Neuronal stem cell (in vitro differentiated cells): ENCODE results near the gene NFATC2IP.

Experiments used
- DNase-seq: peaks from one replicate; pipeline ENCODE4 v3.0.0-alpha.2; 2013; ENCODE audit warnings: low spot score
- H2AFZ ChIP-seq: one replicate; pipeline ENCODE4 v1.6.1; 2013; ENCODE audit warnings: mild to moderate bottlenecking, low read length, inconsistent platforms
- H2AK5ac ChIP-seq: 2 replicates; pipeline ENCODE4 v1.6.1; 2013; ENCODE audit warnings: low read depth, mild to moderate bottlenecking, inconsistent platforms, low read length, moderate library complexity, mixed read lengths
- H2BK120ac ChIP-seq: 2 replicates; pipeline ENCODE4 v1.6.1; 2013; ENCODE audit warnings: low read depth, mild to moderate bottlenecking, inconsistent platforms, low read length, moderate library complexity, mixed read lengths
- H2BK12ac ChIP-seq: one replicate; pipeline ENCODE4 v1.6.1; 2013; ENCODE audit warnings: low read length, inconsistent platforms
- H2BK15ac ChIP-seq: 2 replicates; pipeline ENCODE4 v1.6.1; 2013; ENCODE audit warnings: mild to moderate bottlenecking, low read length, inconsistent platforms, mixed read lengths
- H2BK5ac ChIP-seq: one replicate; pipeline ENCODE4 v1.6.1; 2013; ENCODE audit warnings: inconsistent platforms, mild to moderate bottlenecking, low read length, moderate library complexity
- H3K14ac ChIP-seq: one replicate; pipeline ENCODE4 v1.6.1; 2013; ENCODE audit warnings: low read length, inconsistent platforms
- H3K18ac ChIP-seq: 2 replicates; pipeline ENCODE4 v1.6.1; 2013; ENCODE audit warnings: low read length, inconsistent platforms
- H3K23ac ChIP-seq: 2 replicates; pipeline ENCODE4 v1.6.1; 2013; ENCODE audit warnings: low read depth, mild to moderate bottlenecking, mixed read lengths, low read length, inconsistent platforms; ENCODE audit not compliant: poor library complexity
- H3K27ac ChIP-seq: replicated peaks from 3 replicates; pipeline ENCODE4 v1.5.1; 2013; ENCODE audit warnings: low read length, inconsistent platforms
- H3K27me3 ChIP-seq, 3 experiments: 2 replicates each; pipeline ENCODE4 v1.6.1; 2013; ENCODE audit warnings: low read length in 3 of 3, mild to moderate bottlenecking in 2 of 3, inconsistent platforms in 1 of 3, low read depth in 1 of 3, mixed read lengths in 1 of 3, moderate library complexity in 1 of 3; ENCODE audit not compliant: control insufficient read depth in 3 of 3, insufficient read depth in 3 of 3
- H3K36me3 ChIP-seq, 2 donors: replicated peaks in 1 of 2; 2 replicates each; pipeline ENCODE4 v1.6.1; 2013; ENCODE audit warnings: low read length in 2 of 2; ENCODE audit not compliant: control insufficient read depth in 2 of 2, insufficient read depth in 2 of 2
- H3K4ac ChIP-seq: 2 replicates; pipeline ENCODE4 v1.6.1; 2013; ENCODE audit warnings: inconsistent platforms, mild to moderate bottlenecking, low read length, moderate library complexity
- H3K4me1 ChIP-seq, 2 donors: 1 replicate in 1 of 2; 2 replicates in 1 of 2; pipeline ENCODE4 v1.6.1; 2013; ENCODE audit warnings: low read length in 2 of 2, low read depth in 1 of 2; ENCODE audit not compliant: control insufficient read depth in 2 of 2, insufficient read depth in 1 of 2
- H3K4me2 ChIP-seq: one replicate; pipeline ENCODE4 v1.6.1; 2013; ENCODE audit warnings: mild to moderate bottlenecking, low read length, inconsistent platforms; ENCODE audit not compliant: insufficient read depth, poor library complexity, severe bottlenecking
- H3K4me3 ChIP-seq, 2 donors: 2 replicates each; pipeline ENCODE4 v1.5.1; 2013; ENCODE audit warnings: low read length in 2 of 2, mild to moderate bottlenecking in 2 of 2, inconsistent platforms in 1 of 2, moderate library complexity in 1 of 2
- H3K79me1 ChIP-seq: one replicate; pipeline ENCODE4 v1.6.1; 2013; ENCODE audit warnings: low read depth, mild to moderate bottlenecking, inconsistent platforms, low read length, moderate library complexity
- H3K9ac ChIP-seq: one replicate; pipeline ENCODE4 v1.6.1; 2013; ENCODE audit warnings: mild to moderate bottlenecking, low read depth, low read length, inconsistent platforms; ENCODE audit not compliant: poor library complexity
- H3K9me3 ChIP-seq, 2 donors: replicated peaks in 1 of 2; 2 replicates each; pipeline versions ENCODE3 to v1.6.1; 2013; ENCODE audit warnings: low read length in 2 of 2, mild to moderate bottlenecking in 2 of 2, inconsistent platforms in 1 of 2, low read depth in 1 of 2, mixed read lengths in 1 of 2, moderate library complexity in 1 of 2; ENCODE audit not compliant: control insufficient read depth in 2 of 2, insufficient read depth in 1 of 2
- H4K8ac ChIP-seq: one replicate; pipeline ENCODE4 v1.6.1; 2013; ENCODE audit warnings: low read depth, mild to moderate bottlenecking, inconsistent platforms, low read length, moderate library complexity
- H4K91ac ChIP-seq: one replicate; pipeline ENCODE4 v1.6.1; 2013; ENCODE audit warnings: low read length, low read depth, mild to moderate bottlenecking, inconsistent platforms; ENCODE audit not compliant: poor library complexity
- WGBS, 2 donors: extraction: QIAGEN DNeasy Blood & Tissue Kit; methylation state at CpG; one replicate each; pipeline ENCODE4 v1.1.7; 2013; ENCODE audit warnings: missing lambda C conversion rate in 2 of 2, mixed read lengths in 1 of 2; ENCODE audit not compliant: insufficient read length in 2 of 2, insufficient replicate concordance in 1 of 2; ENCODE audit errors: extremely low coverage in 2 of 2; 5-methylcytosine and 5-hydroxymethylcytosine counted together

The NFATC2IP gene

DNA sequence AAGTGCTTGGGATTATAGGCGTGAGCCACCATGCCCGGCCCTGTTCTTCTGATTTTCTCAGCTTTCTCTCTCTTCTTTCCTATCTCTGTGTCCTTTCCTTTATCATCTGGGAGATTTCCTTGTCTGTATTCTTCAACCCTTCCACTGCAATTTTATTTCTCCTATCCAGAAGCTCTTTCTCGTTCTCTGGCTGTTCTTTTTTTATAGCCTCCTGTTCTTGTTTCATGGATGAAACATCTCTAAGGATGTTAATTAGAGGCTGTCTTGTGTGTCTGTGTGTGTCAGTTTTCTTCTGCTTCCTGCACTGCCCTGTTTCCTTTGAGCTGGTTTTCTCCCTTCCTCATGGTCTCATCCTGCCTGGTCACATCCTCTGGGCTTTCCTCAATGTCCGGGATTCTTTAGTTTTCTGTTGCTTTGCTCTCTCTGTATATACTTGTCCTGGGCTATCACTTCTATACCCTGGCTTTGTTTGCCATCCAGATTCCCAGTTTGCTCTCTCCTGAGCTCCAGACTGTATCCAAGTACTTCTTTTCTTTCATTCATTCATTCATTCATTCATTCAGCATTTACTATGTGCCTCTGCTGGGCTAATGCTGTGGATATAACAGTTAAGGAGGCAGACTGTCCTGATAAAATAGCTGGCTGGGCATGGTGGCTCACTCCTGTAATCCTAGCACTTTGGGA, 36.6 kb downstream of the NFATC2IP start:
- Histone ChIP-seq H3K14ac (no peak overlapping the region), H2BK15ac (no peak overlapping the region), H3K27ac (no peak overlapping the region), H3K9me3 (no peaks in the 10 kb centered on the region), H3K36me3 (peaks cover 10 to 13% of the 10 kb centered on the region in 2 donors), H2BK12ac (no peak overlapping the region), H3K27me3 (no peaks in the 10 kb centered on the region), H3K23ac (no peak overlapping the region), H3K4me1 (no peaks in the 10 kb centered on the region), H4K8ac (no peak overlapping the region), H3K4ac (no peak overlapping the region), H4K91ac (no peak overlapping the region), H3K4me3 (no peak overlapping the region), H2AFZ (no peak overlapping the region), H3K4me2 (no peak overlapping the region), H3K9ac (no peak overlapping the region), H3K18ac (no peak overlapping the region), H3K79me1 (peaks cover 6% of the 10 kb centered on the region), H2AK5ac (no peak overlapping the region), H2BK120ac (no peak overlapping the region), H2BK5ac (no peak overlapping the region)
- WGBS, 2 donors = no CpG with 5 or more reads among the region's 4 CpGs
- no peak for DNase-seq

GRCh38 chr16:28989363-28989762, 38.6 kb downstream of the NFATC2IP start:
- no peak overlapping the region for H4K91ac ChIP-seq
- no peak overlapping the region for H3K23ac ChIP-seq
- H2BK5ac ChIP-seq = no peak overlapping the region
- H3K9ac ChIP-seq = no peak overlapping the region
- no peak overlapping the region for H3K27ac ChIP-seq
- H2AK5ac ChIP-seq = peak overlapping the region; percentile 37
- H3K4ac ChIP-seq = no peak overlapping the region
- H2AFZ ChIP-seq = no peak overlapping the region
- H2BK120ac ChIP-seq = no peak overlapping the region
- no peak overlapping the region for H2BK15ac ChIP-seq
- no peaks in the 10 kb centered on the region for H3K4me1 ChIP-seq
- H3K14ac ChIP-seq = no peak overlapping the region
- H3K4me3 ChIP-seq = no peak overlapping the region
- DNase-seq = no peak
- peaks cover 6% of the 10 kb centered on the region for H3K79me1 ChIP-seq
- WGBS, 2 donors = no CpG with 5 or more reads among the region's 14 CpGs
- H3K18ac ChIP-seq = no peak overlapping the region
- peaks cover 0 to 5% of the 10 kb centered on the region in 2 donors for H3K36me3 ChIP-seq
- H3K27me3 ChIP-seq = no peaks in the 10 kb centered on the region
- no peak overlapping the region for H3K4me2 ChIP-seq
- H3K9me3 ChIP-seq = no peaks in the 10 kb centered on the region
- no peak overlapping the region for H2BK12ac ChIP-seq
- H4K8ac ChIP-seq = no peak overlapping the region

DNA sequence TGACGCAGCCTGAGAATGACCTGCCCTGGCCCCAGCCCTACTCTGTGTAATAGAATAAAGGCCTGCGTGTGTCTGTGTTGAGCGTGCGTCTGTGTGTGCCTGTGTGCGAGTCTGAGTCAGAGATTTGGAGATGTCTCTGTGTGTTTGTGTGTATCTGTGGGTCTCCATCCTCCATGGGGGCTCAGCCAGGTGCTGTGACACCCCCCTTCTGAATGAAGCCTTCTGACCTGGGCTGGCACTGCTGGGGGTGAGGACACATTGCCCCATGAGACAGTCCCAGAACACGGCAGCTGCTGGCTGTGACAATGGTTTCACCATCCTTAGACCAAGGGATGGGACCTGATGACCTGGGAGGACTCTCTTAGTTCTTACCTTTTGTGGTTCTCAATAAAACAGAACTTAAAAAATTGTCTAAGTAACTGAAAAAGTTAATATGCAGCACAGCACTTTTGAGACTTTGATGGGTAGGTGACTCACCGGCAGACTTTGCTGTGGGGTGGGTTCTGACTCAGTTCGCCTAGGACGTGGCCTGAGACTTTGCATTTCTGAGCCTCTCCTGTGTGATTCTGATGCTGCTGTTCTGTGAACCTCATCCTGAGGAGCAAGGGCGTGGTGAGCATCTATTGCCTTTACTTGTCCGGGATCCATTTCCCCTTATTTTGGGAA, 39.8 kb downstream of the NFATC2IP start:
- Histone ChIP-seq H3K14ac (no peak overlapping the region), H2BK120ac (no peak overlapping the region), H3K9me3 (no peaks in the 10 kb centered on the region), H2AK5ac (peak overlapping the region; percentile 7), H3K23ac (no peak overlapping the region), H3K9ac (no peak overlapping the region), H2BK5ac (no peak overlapping the region), H2BK15ac (no peak overlapping the region), H2AFZ (no peak overlapping the region), H3K4me3 (no peak overlapping the region), H3K27me3 (no peaks in the 10 kb centered on the region), H3K4me2 (no peak overlapping the region), H3K27ac (no peak overlapping the region), H3K79me1 (peaks cover 6% of the 10 kb centered on the region), H2BK12ac (no peak overlapping the region), H3K36me3 (peaks cover 0 to 5% of the 10 kb centered on the region in 2 donors), H3K18ac (no peak overlapping the region), H4K91ac (no peak overlapping the region), H4K8ac (peak overlapping the region; percentile 24), H3K4ac (no peak overlapping the region), H3K4me1 (no peaks in the 10 kb centered on the region)
- DNase-seq = no peak
- WGBS, 2 donors = no CpG with 5 or more reads among the region's 11 CpGs

DNA sequence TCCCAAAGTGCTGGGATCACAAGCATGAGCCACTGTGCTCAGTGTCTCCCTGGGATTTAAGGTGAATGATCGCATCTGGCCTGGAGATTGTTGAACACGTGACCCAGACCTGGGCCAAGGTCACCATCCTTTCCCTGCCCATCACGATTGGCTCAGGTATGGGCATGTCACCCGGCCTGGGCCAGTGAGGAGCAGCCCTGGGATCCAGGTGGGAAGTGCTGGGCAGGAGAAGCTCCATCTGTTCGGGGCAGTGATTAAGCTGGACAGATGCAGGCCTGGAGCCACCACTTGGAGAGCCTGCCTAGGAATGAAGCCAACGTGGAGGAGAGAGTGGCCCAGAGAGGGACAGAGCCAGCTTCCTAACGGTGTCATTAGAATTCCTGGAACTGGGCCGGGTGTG, 41.0 kb downstream of the NFATC2IP start:
- Histone ChIP-seq H2BK12ac (no peak overlapping the region), H2AFZ (no peak overlapping the region), H3K14ac (no peak overlapping the region), H4K91ac (no peak overlapping the region), H3K27me3 (no peaks in the 10 kb centered on the region), H3K4me2 (no peak overlapping the region), H2BK15ac (no peak overlapping the region), H3K18ac (no peak overlapping the region), H3K4me3 (peak overlapping the region in 1 of 2 donors; percentile 63), H4K8ac (no peak overlapping the region), H3K9ac (no peak overlapping the region), H3K4me1 (no peaks in the 10 kb centered on the region), H2BK5ac (no peak overlapping the region), H3K23ac (no peak overlapping the region), H2AK5ac (no peak overlapping the region), H3K36me3 (peaks cover 0 to 2% of the 10 kb centered on the region in 2 donors), H3K9me3 (no peaks in the 10 kb centered on the region), H3K4ac (no peak overlapping the region), H2BK120ac (no peak overlapping the region), H3K79me1 (peaks cover 5% of the 10 kb centered on the region), H3K27ac (no peak overlapping the region)
- WGBS, 2 donors = no CpG with 5 or more reads among the region's 8 CpGs
- DNase-seq = no peak
